VCaP (cell line): ENCODE data around the gene CPNE5.

Experiments
- H3K27ac ChIP-seq: fragments of 450-650 bp; 2 replicates; pipeline ENCODE4 v1.5.1; 2017
- CTCF ChIP-seq: fragments of 450-650 bp; conservative IDR thresholded peaks from 2 replicates; pipeline ENCODE4 v1.5.1; 2017; ENCODE audit warnings: mild to moderate bottlenecking, moderate library complexity

CPNE5 gene

GRCh38 chr6:36756786-36757185 lies 82.5 kb downstream of the CPNE5 start:
- H3K27ac ChIP-seq, result no peak overlapping the region
- no peak for TF ChIP-seq CTCF

- TF ChIP-seq CTCF, result no peak
- no peak overlapping the region for H3K27ac ChIP-seq
Observed at GRCh38 chr6:36755435-36756348, 83.6 kb downstream of the CPNE5 start.

GRCh38 chr6:36754582-36755434 lies 84.4 kb downstream of the CPNE5 start:
- TF ChIP-seq CTCF, result no peak
- H3K27ac ChIP-seq, result no peak overlapping the region

GRCh38 chr6:36753671-36754405 lies 85.4 kb downstream of the CPNE5 start:
- H3K27ac ChIP-seq, result no peak overlapping the region
- TF ChIP-seq CTCF, result no peak

GRCh38 chr6:36752886-36753506 lies 86.2 kb downstream of the CPNE5 start:
- TF ChIP-seq CTCF, result no peak
- no peak overlapping the region for H3K27ac ChIP-seq

- peak overlapping the region; percentile 34; the same call in 1 of the 2 replicates for H3K27ac ChIP-seq
- no peak for TF ChIP-seq CTCF
Observed at GRCh38 chr6:36752187-36752885, 86.9 kb downstream of the CPNE5 start.
